OCI-LY1 (cell line): ENCODE measurements around the gene ADA.

Experiments used
- H2AFZ ChIP-seq: fragments of 200-600 bp; sonication (generic), shearing (Covaris generic); 2 replicates; pipeline ENCODE4 v1.6.0; 2014; ENCODE audit warnings: antibody characterized with exemption, mild to moderate bottlenecking, low read length
- H3F3A ChIP-seq: fragments of 200-600 bp; sonication (generic), shearing (Covaris generic); 2 replicates; pipeline ENCODE4 v1.6.0; 2014; ENCODE audit warnings: mild to moderate bottlenecking, antibody characterized with exemption, low read length, moderate library complexity; ENCODE audit not compliant: insufficient read depth
- H3K27ac ChIP-seq: fragments of 200-600 bp; sonication (generic); 2 replicates; pipeline ENCODE4 v1.5.1; 2014; ENCODE audit warnings: low read length, mixed run types, mild to moderate bottlenecking, low read depth; ENCODE audit not compliant: poor library complexity, severe bottlenecking
- H3K27me3 ChIP-seq: fragments of 200-600 bp; sonication (generic); 2 replicates; pipeline ENCODE4 v1.6.0; 2014; ENCODE audit warnings: antibody characterized with exemption, mild to moderate bottlenecking, low read length, moderate library complexity; ENCODE audit not compliant: insufficient read depth
- H3K36me3 ChIP-seq: fragments of 200-600 bp; sonication (generic); 2 replicates; pipeline ENCODE4 v1.6.1; 2014; ENCODE audit warnings: mild to moderate bottlenecking, antibody characterized with exemption, low read length, moderate library complexity, mixed read lengths; ENCODE audit not compliant: insufficient read depth
- H3K4me1 ChIP-seq: fragments of 200-600 bp; sonication (generic); 2 replicates; pipeline ENCODE4 v1.5.1; 2014; ENCODE audit warnings: mild to moderate bottlenecking, low read length, moderate library complexity; ENCODE audit not compliant: insufficient read depth, severe bottlenecking
- H3K4me2 ChIP-seq: fragments of 200-600 bp; sonication (generic), shearing (Covaris generic); 2 replicates; pipeline ENCODE4 v1.6.1; 2014; ENCODE audit warnings: low read length
- H3K4me3 ChIP-seq: fragments of 200-600 bp; sonication (generic); 2 replicates; pipeline ENCODE4 v1.5.1; 2014; ENCODE audit warnings: low read length, low read depth, mild to moderate bottlenecking, mixed read lengths; ENCODE audit not compliant: poor library complexity, severe bottlenecking
- H3K79me2 ChIP-seq: fragments of 200-600 bp; shearing (Covaris generic); 2 replicates; pipeline ENCODE4 v1.6.1; 2016; ENCODE audit warnings: mixed run types, low read length, mixed read lengths; ENCODE audit not compliant: insufficient read depth
- H3K9ac ChIP-seq: fragments of 200-600 bp; sonication (generic), shearing (Covaris generic); 2 replicates; pipeline ENCODE4 v1.6.1; 2014; ENCODE audit warnings: mild to moderate bottlenecking, low read length, mixed read lengths
- H3K9me2 ChIP-seq: fragments of 200-600 bp; sonication (generic), shearing (Covaris generic); 2 replicates; pipeline ENCODE4 v1.6.1; 2014; ENCODE audit warnings: low read depth, mild to moderate bottlenecking, low read length, mixed read lengths
- H3K9me3 ChIP-seq: fragments of 200-600 bp; shearing (Covaris generic); 2 replicates; pipeline ENCODE4 v1.6.1; 2014; ENCODE audit warnings: low read length, mixed read lengths
- H4K20me1 ChIP-seq: fragments of 200-600 bp; sonication (generic), shearing (Covaris generic); 2 replicates; pipeline ENCODE4 v1.6.0; 2016; ENCODE audit warnings: mild to moderate bottlenecking, low read length; ENCODE audit not compliant: insufficient read depth
- CTCF ChIP-seq: fragments of 200-600 bp; sonication (generic), shearing (Covaris generic); IDR thresholded peaks from 2 replicates; pipeline ENCODE4 v1.5.1; 2017; ENCODE audit warnings: mild to moderate bottlenecking, antibody characterized with exemption, low read length, moderate library complexity, mixed read lengths
- EZH2 ChIP-seq: fragments of 200-600 bp; sonication (generic), shearing (Covaris generic); IDR thresholded peaks from 2 replicates; pipeline ENCODE4 v1.8.0; 2017; ENCODE audit warnings: borderline replicate concordance, mixed run types, mild to moderate bottlenecking, antibody characterized with exemption, low read length, moderate library complexity, mixed read lengths

ADA gene

GRCh38 chr20:44600758-44601201, 50.7 kb downstream of the ADA start:
- peak overlapping the region; percentile 55 for H3K4me3 ChIP-seq
- no peaks in the 10 kb centered on the region for H3F3A ChIP-seq
- no peaks in the 10 kb centered on the region for H3K27me3 ChIP-seq
- no peak overlapping the region for H2AFZ ChIP-seq
- peak overlapping the region; percentile 73 for H3K27ac ChIP-seq
- no peaks in the 10 kb centered on the region for H3K79me2 ChIP-seq
- H3K9me2 ChIP-seq = no peaks in the 10 kb centered on the region
- no peaks in the 10 kb centered on the region for H4K20me1 ChIP-seq
- no peaks in the 10 kb centered on the region for H3K9me3 ChIP-seq
- no peaks in the 10 kb centered on the region for H3K36me3 ChIP-seq
- peak overlapping the region; percentile 66 for H3K4me2 ChIP-seq
- H3K4me1 ChIP-seq = peaks cover 84% of the 10 kb centered on the region
- no peak for TF ChIP-seq CTCF
- TF ChIP-seq EZH2 = no peak
- peak overlapping the region; percentile 48; the same call in 1 of the 2 replicates for H3K9ac ChIP-seq

- TF ChIP-seq CTCF = no peak
- no peak for TF ChIP-seq EZH2
- Histone ChIP-seq H3K79me2 (no peaks in the 10 kb centered on the region), H3K36me3 (no peaks in the 10 kb centered on the region), H2AFZ (no peak overlapping the region), H3K4me3 (peak overlapping the region; percentile 55), H3K4me1 (peaks cover 84% of the 10 kb centered on the region), H3K9ac (peak overlapping the region; percentile 48; the same call in 1 of the 2 replicates), H4K20me1 (no peaks in the 10 kb centered on the region), H3K27me3 (no peaks in the 10 kb centered on the region), H3K9me3 (no peaks in the 10 kb centered on the region), H3F3A (no peaks in the 10 kb centered on the region), H3K4me2 (peak overlapping the region; percentile 66), H3K9me2 (no peaks in the 10 kb centered on the region), H3K27ac (peak overlapping the region; percentile 73)
Measured at GRCh38 chr20:44600301-44600700, 51.2 kb downstream of the ADA start.

GRCh38 chr20:44599715-44600114, 51.8 kb downstream of the ADA start:
- H3K9me2 ChIP-seq = no peaks in the 10 kb centered on the region
- H3K27me3 ChIP-seq = no peaks in the 10 kb centered on the region
- peak overlapping the region; percentile 73 for H3K27ac ChIP-seq
- no peak overlapping the region for H2AFZ ChIP-seq
- H4K20me1 ChIP-seq = no peaks in the 10 kb centered on the region
- peak overlapping the region; percentile 55 for H3K4me3 ChIP-seq
- H3K4me2 ChIP-seq = peak overlapping the region; percentile 66; the same call in 1 of the 2 replicates
- H3K4me1 ChIP-seq = peaks cover 88% of the 10 kb centered on the region
- no peak for TF ChIP-seq EZH2
- TF ChIP-seq CTCF = no peak
- H3K9me3 ChIP-seq = no peaks in the 10 kb centered on the region
- H3K9ac ChIP-seq = peak overlapping the region; percentile 48; the same call in 1 of the 2 replicates
- no peaks in the 10 kb centered on the region for H3F3A ChIP-seq
- H3K36me3 ChIP-seq = no peaks in the 10 kb centered on the region
- no peaks in the 10 kb centered on the region for H3K79me2 ChIP-seq
